Stomach (tissue), 4 donors: ENCODE measurements around the gene AK9.

Source experiments
- EP300 ChIP-seq: sonication (generic); formaldehyde crosslinking; IDR thresholded peaks from one replicate; pipeline ENCODE4 v1.6.1; 2017; ENCODE audit warnings: antibody characterized with exemption
- POLR2A ChIP-seq, 4 donors: fragments of 450-650 bp; IDR thresholded peaks; one replicate each; pipeline ENCODE4 v1.6.1; 2016; ENCODE audit warnings: antibody characterized with exemption in 4 of 4, control low read depth in 2 of 4, mild to moderate bottlenecking in 1 of 4, moderate library complexity in 1 of 4
- POLR2AphosphoS5 ChIP-seq, 3 donors: sonication (generic); formaldehyde crosslinking; IDR thresholded peaks; one replicate each; pipeline ENCODE4 v1.6.1; 2016; ENCODE audit warnings: antibody characterized with exemption in 3 of 3
- TF ChIP-seq, protein P1 (sequence below), 7 experiments: fragments of 450-650 bp in 4 of 7; fragments of 200-600 bp in 3 of 7; sonication (generic) in 3 of 7; IDR thresholded peaks; one replicate each; pipeline ENCODE4 v1.5.1; 2016 to 2019; ENCODE audit warnings: antibody characterized with exemption in 7 of 7, control low read depth in 2 of 7, mild to moderate bottlenecking in 1 of 7

DNA sequence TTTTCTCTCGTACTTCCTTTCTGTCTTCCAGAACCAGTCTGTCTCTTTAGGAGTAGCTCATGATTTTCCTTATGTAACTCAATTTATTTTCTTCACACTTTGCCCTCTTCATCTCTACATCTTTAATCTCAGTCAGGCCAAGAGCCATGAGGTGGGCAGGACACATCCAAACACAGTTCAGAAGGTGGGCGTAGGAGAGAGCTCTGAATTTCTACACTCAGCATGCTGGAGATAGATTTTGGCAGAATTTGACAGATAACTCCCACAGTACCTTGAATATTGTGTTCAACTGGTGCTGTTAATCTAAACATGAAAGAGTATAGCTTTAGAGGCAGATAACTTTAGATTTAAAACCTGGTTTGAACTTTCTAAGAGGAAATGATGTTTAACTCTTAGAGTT is 184.2 kb downstream of the AK9 start:
- TF ChIP-seq, protein P1, sequence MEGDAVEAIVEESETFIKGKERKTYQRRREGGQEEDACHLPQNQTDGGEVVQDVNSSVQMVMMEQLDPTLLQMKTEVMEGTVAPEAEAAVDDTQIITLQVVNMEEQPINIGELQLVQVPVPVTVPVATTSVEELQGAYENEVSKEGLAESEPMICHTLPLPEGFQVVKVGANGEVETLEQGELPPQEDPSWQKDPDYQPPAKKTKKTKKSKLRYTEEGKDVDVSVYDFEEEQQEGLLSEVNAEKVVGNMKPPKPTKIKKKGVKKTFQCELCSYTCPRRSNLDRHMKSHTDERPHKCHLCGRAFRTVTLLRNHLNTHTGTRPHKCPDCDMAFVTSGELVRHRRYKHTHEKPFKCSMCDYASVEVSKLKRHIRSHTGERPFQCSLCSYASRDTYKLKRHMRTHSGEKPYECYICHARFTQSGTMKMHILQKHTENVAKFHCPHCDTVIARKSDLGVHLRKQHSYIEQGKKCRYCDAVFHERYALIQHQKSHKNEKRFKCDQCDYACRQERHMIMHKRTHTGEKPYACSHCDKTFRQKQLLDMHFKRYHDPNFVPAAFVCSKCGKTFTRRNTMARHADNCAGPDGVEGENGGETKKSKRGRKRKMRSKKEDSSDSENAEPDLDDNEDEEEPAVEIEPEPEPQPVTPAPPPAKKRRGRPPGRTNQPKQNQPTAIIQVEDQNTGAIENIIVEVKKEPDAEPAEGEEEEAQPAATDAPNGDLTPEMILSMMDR (IDR thresholded peaks at IDR 0.05) = no peak
- TF ChIP-seq POLR2A (IDR thresholded peaks at IDR 0.05) = no peak
- TF ChIP-seq EP300 = no peak
- TF ChIP-seq POLR2AphosphoS5 (IDR thresholded peaks at IDR 0.05) = no peak
